Measurements from ENCODE around the gene MTR. TPM values are rescaled to one million over a fixed set of nuclear protein-coding genes. Genes with fewer than 3 reads are reported as not detected.

MTR gene
- total and polyA plus RNA-seq, 9 donors, result 14.0 to 30.6 (median 17.9) TPM

DNA sequence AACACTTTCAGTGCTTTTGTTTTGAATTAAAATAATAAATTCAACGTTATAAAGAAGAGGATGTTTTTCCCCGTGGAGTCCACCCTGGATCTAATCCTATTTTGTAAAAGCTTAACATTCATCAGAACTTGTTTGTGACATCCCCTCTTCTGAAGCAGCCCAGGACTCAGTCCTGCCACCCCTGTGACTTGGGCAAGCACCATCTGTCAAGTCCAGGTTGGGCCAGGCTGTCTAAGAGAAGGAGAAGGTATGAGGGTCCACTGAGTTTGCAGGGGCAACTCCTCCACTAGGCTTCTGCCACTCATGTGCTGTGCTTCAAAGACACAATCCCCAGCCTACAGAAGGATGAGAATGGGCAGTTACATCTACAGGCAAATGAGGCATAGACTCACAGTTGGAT lies 149.5 kb downstream of the MTR start:
- H3K4me1 ChIP-seq (ENCODE audit: control insufficient read depth, insufficient read depth, low read length), result peaks cover 7% of the 10 kb centered on the region
- H3K36me3 ChIP-seq (ENCODE audit: control insufficient read depth, insufficient read depth, low read length), result no peaks in the 10 kb centered on the region
- peak; percentile 10 for DNase-seq
- peaks cover 2% of the 10 kb centered on the region for H3K9me3 ChIP-seq (replicated peaks; ENCODE audit: control insufficient read depth, low read depth, low read length)
- no CpG with 5 or more reads among the region's 2 CpGs for WGBS (ENCODE audit: insufficient coverage)
- no peak overlapping the region for H3K4me3 ChIP-seq (ENCODE audit: low read length)
- H3K27ac ChIP-seq (ENCODE audit: low read length), result no peak overlapping the region
- H3K27me3 ChIP-seq (ENCODE audit: control insufficient read depth, insufficient read depth, low read length), result no peaks in the 10 kb centered on the region

DNA sequence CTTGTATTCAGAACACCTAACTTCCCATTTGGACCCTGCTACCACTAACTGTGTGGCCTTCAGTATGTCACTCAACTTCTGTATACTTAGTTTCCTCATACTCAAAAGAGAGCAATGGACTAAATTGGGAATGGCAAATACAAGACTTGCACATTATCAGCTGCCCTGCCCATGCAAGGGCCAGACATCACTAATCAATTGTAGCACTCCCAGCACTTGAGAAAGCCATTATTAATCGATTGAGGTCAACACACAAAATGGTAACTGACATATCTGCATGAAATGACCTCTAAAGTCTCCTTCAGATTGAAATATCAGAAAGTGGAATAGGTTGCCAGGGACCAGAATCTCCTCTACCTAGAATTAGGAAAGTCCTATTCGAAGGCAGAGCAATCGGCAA lies 149.9 kb downstream of the MTR start:
- Histone ChIP-seq H3K27ac (ENCODE audit: low read length) (no peak overlapping the region), H3K9me3 (replicated peaks; ENCODE audit: control insufficient read depth, low read depth, low read length) (peaks cover 2% of the 10 kb centered on the region), H3K4me3 (ENCODE audit: low read length) (no peak overlapping the region), H3K27me3 (ENCODE audit: control insufficient read depth, insufficient read depth, low read length) (no peaks in the 10 kb centered on the region), H3K36me3 (ENCODE audit: control insufficient read depth, insufficient read depth, low read length) (no peaks in the 10 kb centered on the region), H3K4me1 (ENCODE audit: control insufficient read depth, insufficient read depth, low read length) (peaks cover 7% of the 10 kb centered on the region)
- no peak for DNase-seq
- WGBS (ENCODE audit: insufficient coverage), result no CpG with 5 or more reads among the region's 3 CpGs

DNA sequence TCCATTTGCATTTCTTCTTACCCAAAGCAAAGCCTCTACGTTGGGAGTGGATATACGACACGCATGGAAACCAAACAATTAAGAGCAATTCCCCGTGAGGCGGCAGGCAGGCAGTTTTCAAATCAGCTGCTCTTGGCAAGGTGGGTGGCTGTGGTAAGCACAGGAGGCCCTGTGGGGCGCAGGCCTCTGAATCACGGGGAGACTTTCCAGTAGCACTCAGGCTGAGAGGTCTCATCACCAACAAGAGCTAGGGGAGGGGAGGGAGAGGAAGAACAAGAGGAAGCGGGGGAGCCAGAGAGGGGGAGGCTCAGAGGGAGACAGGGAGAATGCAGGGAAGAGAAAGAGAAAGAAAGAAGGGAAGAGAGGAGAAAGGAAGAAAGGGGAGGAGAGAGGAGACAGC lies 152.7 kb downstream of the MTR start:
- Histone ChIP-seq H3K9me3 (replicated peaks; ENCODE audit: control insufficient read depth, low read depth, low read length) (no peaks in the 10 kb centered on the region), H3K4me1 (ENCODE audit: control insufficient read depth, insufficient read depth, low read length) (peaks cover 14% of the 10 kb centered on the region), H3K36me3 (ENCODE audit: control insufficient read depth, insufficient read depth, low read length) (no peaks in the 10 kb centered on the region), H3K27me3 (ENCODE audit: control insufficient read depth, insufficient read depth, low read length) (no peaks in the 10 kb centered on the region), H3K27ac (ENCODE audit: low read length) (no peak overlapping the region), H3K4me3 (ENCODE audit: low read length) (no peak overlapping the region)
- no peak for DNase-seq
- 46% methylated on average over 4 of the region's 8 CpGs for WGBS (ENCODE audit: insufficient coverage)

DNA sequence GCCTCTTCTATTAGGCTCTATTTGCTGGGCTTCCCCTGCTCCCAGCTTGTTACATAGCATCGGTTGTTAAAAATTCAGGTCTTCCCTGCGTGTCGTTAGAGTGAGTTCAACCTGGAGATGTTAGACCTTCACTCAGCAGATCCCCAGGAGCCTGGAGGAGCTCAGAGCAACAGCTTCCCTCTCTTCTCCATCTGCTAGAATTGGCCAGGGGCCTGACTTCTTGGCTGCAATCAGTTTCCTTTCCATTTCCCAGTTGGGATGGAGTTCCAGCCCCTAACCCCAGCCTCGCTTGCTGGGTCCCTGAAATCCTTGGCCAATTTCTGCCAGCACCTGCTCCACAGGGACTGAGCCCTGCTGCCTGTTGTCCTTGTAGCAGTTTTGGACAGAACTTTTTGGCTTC lies 153.3 kb downstream of the MTR start:
- Histone ChIP-seq H3K36me3 (ENCODE audit: control insufficient read depth, insufficient read depth, low read length) (no peaks in the 10 kb centered on the region), H3K27me3 (ENCODE audit: control insufficient read depth, insufficient read depth, low read length) (no peaks in the 10 kb centered on the region), H3K27ac (ENCODE audit: low read length) (no peak overlapping the region), H3K4me1 (ENCODE audit: control insufficient read depth, insufficient read depth, low read length) (peaks cover 14% of the 10 kb centered on the region), H3K4me3 (ENCODE audit: low read length) (no peak overlapping the region), H3K9me3 (replicated peaks; ENCODE audit: control insufficient read depth, low read depth, low read length) (no peaks in the 10 kb centered on the region)
- WGBS (ENCODE audit: insufficient coverage), result 53% methylated on average over 4 of the region's 4 CpGs
- peak; percentile 59 for DNase-seq

DNA sequence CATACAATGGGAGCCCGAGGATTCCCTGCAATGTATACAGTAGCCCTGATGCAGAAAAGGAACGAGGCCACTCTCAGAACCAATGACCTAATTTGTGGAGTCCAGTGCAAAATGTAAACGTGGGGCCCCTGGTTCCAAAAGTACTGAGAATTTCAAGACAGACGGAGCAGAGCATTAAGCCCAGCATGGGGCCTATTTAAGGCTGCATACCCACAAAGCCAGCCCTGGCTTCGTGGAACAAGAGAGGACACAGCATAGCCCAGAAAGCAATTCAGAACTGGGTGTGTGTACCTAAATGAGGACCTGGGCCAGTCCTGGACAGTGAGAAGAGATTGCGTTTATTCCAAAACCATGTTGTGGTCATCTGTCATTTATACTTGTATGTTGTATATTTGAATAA lies 153.9 kb downstream of the MTR start:
- H3K27ac ChIP-seq (ENCODE audit: low read length), result no peak overlapping the region
- peaks cover 14% of the 10 kb centered on the region for H3K4me1 ChIP-seq (ENCODE audit: control insufficient read depth, insufficient read depth, low read length)
- no peaks in the 10 kb centered on the region for H3K9me3 ChIP-seq (replicated peaks; ENCODE audit: control insufficient read depth, low read depth, low read length)
- no peak for DNase-seq
- H3K4me3 ChIP-seq (ENCODE audit: low read length), result no peak overlapping the region
- 51% methylated on average over 5 of the region's 6 CpGs for WGBS (ENCODE audit: insufficient coverage)
- no peaks in the 10 kb centered on the region for H3K36me3 ChIP-seq (ENCODE audit: control insufficient read depth, insufficient read depth, low read length)
- no peaks in the 10 kb centered on the region for H3K27me3 ChIP-seq (ENCODE audit: control insufficient read depth, insufficient read depth, low read length)

DNA sequence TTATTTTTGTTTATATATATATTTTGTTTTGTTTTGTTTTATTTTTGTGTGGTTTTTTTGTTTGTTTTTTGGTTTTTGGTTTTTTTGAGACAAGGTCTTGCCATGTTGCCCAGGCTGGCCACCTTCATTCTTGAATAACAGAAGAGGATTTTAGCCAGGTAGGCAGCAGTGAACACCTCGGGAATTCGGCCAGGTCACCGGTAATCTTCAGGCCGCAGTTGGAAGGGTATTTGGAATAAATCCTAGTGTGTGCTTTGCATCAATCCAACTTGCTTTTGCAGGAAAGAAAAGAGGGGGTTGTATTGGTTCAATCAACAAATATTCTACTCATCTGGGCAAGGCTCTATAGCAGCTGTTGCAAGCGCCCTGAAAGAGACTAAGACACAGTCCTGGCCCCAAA lies 155.3 kb downstream of the MTR start:
- peaks cover 14% of the 10 kb centered on the region for H3K4me1 ChIP-seq (ENCODE audit: control insufficient read depth, insufficient read depth, low read length)
- H3K9me3 ChIP-seq (replicated peaks; ENCODE audit: control insufficient read depth, low read depth, low read length), result no peaks in the 10 kb centered on the region
- 96% methylated on average over 4 of the region's 5 CpGs for WGBS (ENCODE audit: insufficient coverage)
- no peak overlapping the region for H3K27ac ChIP-seq (ENCODE audit: low read length)
- H3K4me3 ChIP-seq (ENCODE audit: low read length), result no peak overlapping the region
- H3K36me3 ChIP-seq (ENCODE audit: control insufficient read depth, insufficient read depth, low read length), result no peaks in the 10 kb centered on the region
- no peaks in the 10 kb centered on the region for H3K27me3 ChIP-seq (ENCODE audit: control insufficient read depth, insufficient read depth, low read length)
- DNase-seq, result no peak

DNA sequence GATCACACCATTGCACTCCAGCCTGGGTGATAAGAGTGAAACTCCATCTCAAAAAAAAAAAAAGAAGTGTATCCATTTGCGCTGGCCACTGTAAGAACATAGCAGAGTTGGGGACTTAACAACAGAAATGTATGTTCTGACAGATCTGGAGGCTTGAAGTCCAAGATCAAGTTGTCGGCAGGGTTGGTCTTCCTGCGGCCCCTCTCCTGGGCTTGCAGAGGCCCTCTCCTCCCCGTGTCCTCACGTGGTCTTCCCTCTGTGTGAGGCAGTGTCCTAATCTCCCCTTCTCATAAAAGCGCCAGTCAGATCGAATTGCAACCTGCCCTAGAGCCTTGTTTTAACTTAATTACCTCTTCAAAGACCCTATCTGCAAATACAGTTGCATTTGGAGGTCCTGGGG lies 156.6 kb downstream of the MTR start:
- H3K36me3 ChIP-seq (ENCODE audit: control insufficient read depth, insufficient read depth, low read length), result no peaks in the 10 kb centered on the region
- H3K27ac ChIP-seq (ENCODE audit: low read length), result no peak overlapping the region
- no peaks in the 10 kb centered on the region for H3K9me3 ChIP-seq (replicated peaks; ENCODE audit: control insufficient read depth, low read depth, low read length)
- peaks cover 14% of the 10 kb centered on the region for H3K4me1 ChIP-seq (ENCODE audit: control insufficient read depth, insufficient read depth, low read length)
- H3K4me3 ChIP-seq (ENCODE audit: low read length), result no peak overlapping the region
- no peaks in the 10 kb centered on the region for H3K27me3 ChIP-seq (ENCODE audit: control insufficient read depth, insufficient read depth, low read length)
- no peak for DNase-seq
- 19% methylated on average over 5 of the region's 7 CpGs for WGBS (ENCODE audit: insufficient coverage)

DNA sequence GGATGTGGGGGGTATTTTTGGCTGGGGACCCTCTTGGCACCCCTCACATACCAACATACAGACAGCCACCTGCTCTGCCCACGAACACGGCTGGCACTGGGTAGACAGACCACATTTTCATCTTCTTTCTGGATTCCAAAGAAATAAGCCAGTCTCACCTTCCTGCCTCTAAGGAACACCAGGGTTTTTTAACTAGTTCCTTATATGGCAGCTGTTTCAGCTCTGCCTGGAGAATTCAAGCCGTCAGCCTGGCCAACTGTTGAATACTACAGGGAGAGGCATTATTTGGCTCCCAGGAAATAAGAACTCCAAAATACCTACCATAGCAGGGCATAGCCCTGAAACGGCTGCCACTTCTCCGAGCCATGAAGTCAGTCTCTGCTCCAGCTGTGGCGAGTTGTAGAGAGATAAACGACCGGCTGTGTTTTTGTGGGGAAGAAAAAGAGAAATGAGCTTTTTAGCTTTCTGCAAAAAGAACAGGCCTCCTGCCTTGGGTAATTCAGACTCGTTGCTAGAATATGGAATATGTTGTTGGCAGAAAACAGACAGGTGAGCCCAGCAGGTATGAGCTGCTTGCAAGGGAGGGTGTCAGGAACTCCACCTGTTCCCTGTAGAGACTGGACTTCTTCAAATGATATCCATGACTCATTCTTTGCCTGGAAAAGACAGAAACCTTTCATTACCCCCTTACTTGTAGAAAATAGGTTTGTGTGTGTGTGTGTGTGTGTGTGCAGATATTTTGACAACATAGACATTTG lies 157.3 kb downstream of the MTR start:
- no peaks in the 10 kb centered on the region for H3K36me3 ChIP-seq (ENCODE audit: control insufficient read depth, insufficient read depth, low read length)
- DNase-seq, result peak; percentile 13
- H3K27me3 ChIP-seq (ENCODE audit: control insufficient read depth, insufficient read depth, low read length), result no peaks in the 10 kb centered on the region
- 36% methylated on average over 3 of the region's 9 CpGs for WGBS (ENCODE audit: insufficient coverage)
- H3K4me1 ChIP-seq (ENCODE audit: control insufficient read depth, insufficient read depth, low read length), result peaks cover 14% of the 10 kb centered on the region
- H3K4me3 ChIP-seq (ENCODE audit: low read length), result no peak overlapping the region
- no peak overlapping the region for H3K27ac ChIP-seq (ENCODE audit: low read length)
- no peaks in the 10 kb centered on the region for H3K9me3 ChIP-seq (replicated peaks; ENCODE audit: control insufficient read depth, low read depth, low read length)

DNA sequence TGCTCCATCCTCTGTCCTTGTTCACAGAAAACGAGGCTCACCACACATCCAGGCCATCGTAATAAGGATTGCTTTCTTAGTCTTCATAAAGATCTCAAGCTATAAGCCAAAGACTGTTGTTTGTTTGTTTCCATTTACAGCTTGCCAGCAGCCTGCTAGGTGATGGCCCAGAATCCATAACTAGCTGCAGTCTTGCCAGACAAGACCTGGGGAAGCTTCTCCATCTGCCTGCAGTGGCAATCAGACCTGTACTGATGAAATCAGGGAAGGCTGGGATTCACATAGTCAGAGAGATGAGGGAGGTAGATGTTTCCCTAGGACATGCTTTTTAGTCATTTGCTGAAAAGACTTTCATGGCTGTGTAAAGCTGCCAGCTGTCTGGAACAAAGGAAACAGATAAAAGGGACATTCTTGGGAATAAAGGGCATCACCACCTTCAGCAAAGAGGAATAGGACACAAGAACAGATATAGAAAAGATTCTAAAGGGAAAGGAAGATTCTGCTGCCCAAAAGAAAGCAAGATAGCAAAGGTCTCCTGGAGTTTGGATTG lies 158.1 kb downstream of the MTR start:
- no CpG with 5 or more reads among the region's 2 CpGs for WGBS (ENCODE audit: insufficient coverage)

More for the DNA sequence above, 158.1 kb downstream of the MTR start:
- Histone ChIP-seq H3K9me3 (replicated peaks; ENCODE audit: control insufficient read depth, low read depth, low read length) (no peaks in the 10 kb centered on the region), H3K27ac (ENCODE audit: low read length) (no peak overlapping the region), H3K4me3 (ENCODE audit: low read length) (no peak overlapping the region), H3K4me1 (ENCODE audit: control insufficient read depth, insufficient read depth, low read length) (peaks cover 14% of the 10 kb centered on the region), H3K36me3 (ENCODE audit: control insufficient read depth, insufficient read depth, low read length) (no peaks in the 10 kb centered on the region), H3K27me3 (ENCODE audit: control insufficient read depth, insufficient read depth, low read length) (no peaks in the 10 kb centered on the region)
- no peak for DNase-seq
